Measurements from ENCODE around the gene ZNF764. TPM values are rescaled to one million over a fixed set of nuclear protein-coding genes. Genes with fewer than 3 reads are reported as not detected.

The ZNF764 gene
- total RNA-seq, 6 experiments from 2014 or later = 5.1 to 6.8 (median 5.7) TPM

GRCh38 chr16:30527635-30528178 is 30.5 kb downstream of the ZNF764 start:
- H3K36me3 Mint-ChIP-seq (ENCODE audit: low read depth) = 0 out of 2 replicates have a peak, but pooled peaks cover 6% of the 10 kb centered on the region
- H3K9me3 Mint-ChIP-seq = no peaks in the 10 kb centered on the region
- no peak for DNase-seq
- H3K4me3 Mint-ChIP-seq = peak overlapping the region; percentile 87
- no peak for TF ChIP-seq CTCF (IDR thresholded peaks at IDR 0.05)
- no peaks in the 10 kb centered on the region; the same call in 1 of the 2 replicates for H3K27me3 Mint-ChIP-seq (ENCODE audit: insufficient read depth)
- H3K27ac Mint-ChIP-seq = peak overlapping the region; percentile 93
- H3K4me1 Mint-ChIP-seq (ENCODE audit: low read depth) = peaks cover 16% of the 10 kb centered on the region

GRCh38 chr16:30526823-30527634 is 31.1 kb downstream of the ZNF764 start:
- H3K4me1 Mint-ChIP-seq (ENCODE audit: low read depth) = peaks cover 16% of the 10 kb centered on the region
- H3K27ac Mint-ChIP-seq = peak overlapping the region; percentile 93
- H3K4me3 Mint-ChIP-seq = peak overlapping the region; percentile 87
- H3K9me3 Mint-ChIP-seq = no peaks in the 10 kb centered on the region
- TF ChIP-seq CTCF (IDR thresholded peaks at IDR 0.05) = peak; percentile 66
- DNase-seq = peak; percentile 97
- no peaks in the 10 kb centered on the region; the same call in 1 of the 2 replicates for H3K27me3 Mint-ChIP-seq (ENCODE audit: insufficient read depth)
- H3K36me3 Mint-ChIP-seq (ENCODE audit: low read depth) = 0 out of 2 replicates have a peak, but pooled peaks cover 6% of the 10 kb centered on the region

GRCh38 chr16:30526137-30526822 is 31.9 kb downstream of the ZNF764 start, which contains the start of gene ZNF768:
Gene ZNF768, minus strand, starts transcription at chr16:30526566. Its CDS starts 153 bp downstream, at chr16:30526413.
- H3K27ac Mint-ChIP-seq = peak within 1 kb of the TSS; percentile 93
- no peak for TF ChIP-seq CTCF (IDR thresholded peaks at IDR 0.05)
- DNase-seq = peak; percentile 7
- peak within 1 kb of the TSS; percentile 88 for H3K4me3 Mint-ChIP-seq
- H3K36me3 Mint-ChIP-seq (ENCODE audit: low read depth) = 0 out of 2 replicates have a peak, but pooled peaks cover 6% of the 10 kb centered on the region
- H3K9me3 Mint-ChIP-seq = no peaks in the 10 kb centered on the region
- peaks cover 16% of the 10 kb centered on the region for H3K4me1 Mint-ChIP-seq (ENCODE audit: low read depth)
- no peaks in the 10 kb centered on the region; the same call in 1 of the 2 replicates for H3K27me3 Mint-ChIP-seq (ENCODE audit: insufficient read depth)

GRCh38 chr16:30525844-30526136 is 32.4 kb downstream of the ZNF764 start:
- Mint-ChIP-seq H3K27ac (peak overlapping the region; percentile 80), H3K9me3 (no peaks in the 10 kb centered on the region), H3K36me3 (ENCODE audit: low read depth) (0 out of 2 replicates have a peak, but pooled peaks cover 6% of the 10 kb centered on the region), H3K4me3 (peak overlapping the region; percentile 88), H3K27me3 (ENCODE audit: insufficient read depth) (no peaks in the 10 kb centered on the region; the same call in 1 of the 2 replicates), H3K4me1 (ENCODE audit: low read depth) (peaks cover 16% of the 10 kb centered on the region)
- no peak for DNase-seq
- no peak for TF ChIP-seq CTCF (IDR thresholded peaks at IDR 0.05)
